ENCODE data around the gene FOXI3.

DNA sequence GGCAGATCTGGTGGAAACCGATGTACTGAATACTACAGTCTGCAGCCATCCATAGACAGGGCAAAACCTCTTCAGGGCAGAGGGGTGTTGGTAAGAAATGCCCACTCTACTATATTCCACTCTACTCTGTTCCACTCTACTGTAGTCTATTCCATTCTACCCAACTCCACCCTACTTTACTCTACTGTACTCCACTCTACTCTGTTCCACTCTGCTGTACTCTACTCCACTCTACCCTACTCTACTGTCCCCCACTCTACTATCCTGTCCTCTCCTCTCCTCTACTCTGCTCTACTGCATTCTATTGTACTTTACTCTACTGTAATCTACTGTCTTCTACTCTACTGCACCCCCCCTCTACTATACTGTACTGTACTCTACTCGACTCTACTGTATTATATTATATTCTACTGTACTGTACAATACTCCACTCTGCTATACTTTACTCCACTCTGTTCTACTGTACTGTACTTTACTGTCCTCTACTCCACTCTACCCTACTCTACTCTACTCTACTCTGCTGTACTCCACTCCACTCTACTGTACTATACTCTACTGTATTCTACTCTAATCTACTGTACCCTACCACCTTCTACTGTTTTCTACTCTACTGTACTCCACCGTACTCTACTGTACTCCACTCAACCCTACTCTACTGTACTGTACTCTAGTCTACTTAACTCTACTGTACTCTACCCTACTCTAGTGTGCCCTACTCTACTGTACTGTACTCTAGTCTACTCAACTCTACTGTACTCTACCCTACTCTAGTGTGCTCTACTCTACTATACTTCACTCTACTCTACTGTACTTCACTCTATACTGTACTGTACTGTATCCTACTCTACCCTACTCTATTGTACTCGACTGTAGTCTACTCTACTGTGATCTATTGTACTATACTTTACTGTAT lies 17.0 kb upstream of the FOXI3 start:
- TF ChIP-seq GABPA (IDR thresholded peaks at IDR 0.05 in 1 of 2, conservative IDR thresholded peaks at IDR 0.05 in 1 of 2) (no peak), RAD21 (IDR thresholded peaks at IDR 0.05) (no peak), SP1 (IDR thresholded peaks at IDR 0.05) (no peak), CTCF (IDR thresholded peaks at IDR 0.05; ENCODE audit: low read depth, low read length, missing input control) (no peak), FOXA1 (IDR thresholded peaks at IDR 0.05) (no peak), TAF1 (conservative IDR thresholded peaks at IDR 0.05) (no peak), JUND (IDR thresholded peaks at IDR 0.05) (no peak), MAX (IDR thresholded peaks at IDR 0.05) (no peak)

All from liver (tissue), 3 donors.